CD4-positive, alpha-beta T cell treated with Interleukin-12 subunit alpha and Interleukin-12 subunit beta, for 1 hour (primary cell): ENCODE data around the gene TMEM255A.
A peak's percentile ranks its signal among the peaks of the same experiment; 100 is the strongest.

ENCODE experiments used
- DNase-seq: peaks from one replicate; pipeline ENCODE4 v3.0.0-alpha.2; 2020

The TMEM255A gene

GRCh38 chrX:120306630-120307029 lies 4.6 kb downstream of the TMEM255A start:
- DNase-seq, result no peak

- DNase-seq, result no peak
Observed at GRCh38 chrX:120305531-120306141, 5.6 kb downstream of the TMEM255A start.

GRCh38 chrX:120304256-120304655 lies 7.0 kb downstream of the TMEM255A start:
- no peak for DNase-seq

- DNase-seq, result peak; percentile 70
Observed at GRCh38 chrX:120302434-120302833, 8.8 kb downstream of the TMEM255A start.

GRCh38 chrX:120301960-120302359 lies 9.3 kb downstream of the TMEM255A start:
- no peak for DNase-seq

GRCh38 chrX:120301497-120301896 lies 9.8 kb downstream of the TMEM255A start:
- DNase-seq, result no peak

- DNase-seq, result no peak
Observed at GRCh38 chrX:120299928-120300327, 11.3 kb downstream of the TMEM255A start.

GRCh38 chrX:120297923-120298322 lies 13.3 kb downstream of the TMEM255A start:
- no peak for DNase-seq

GRCh38 chrX:120294651-120295050 lies 16.6 kb downstream of the TMEM255A start:
- DNase-seq, result no peak

- no peak for DNase-seq
Observed at GRCh38 chrX:120293015-120293414, 18.2 kb downstream of the TMEM255A start.

GRCh38 chrX:120291211-120291610 lies 20.1 kb downstream of the TMEM255A start:
- no peak for DNase-seq

- DNase-seq, result no peak
Observed at GRCh38 chrX:120290107-120290506, 21.2 kb downstream of the TMEM255A start.

GRCh38 chrX:120287513-120288112 lies 23.6 kb downstream of the TMEM255A start:
- DNase-seq, result no peak

GRCh38 chrX:120286733-120287512 lies 24.3 kb downstream of the TMEM255A start:
- DNase-seq, result no peak

GRCh38 chrX:120282697-120283096 lies 28.6 kb downstream of the TMEM255A start:
- DNase-seq, result no peak

GRCh38 chrX:120281761-120282160 lies 29.5 kb downstream of the TMEM255A start:
- no peak for DNase-seq

GRCh38 chrX:120281021-120281624 lies 30.1 kb downstream of the TMEM255A start:
- no peak for DNase-seq

GRCh38 chrX:120274958-120275357 lies 36.3 kb downstream of the TMEM255A start:
- DNase-seq, result no peak

- no peak for DNase-seq
Observed at GRCh38 chrX:120274145-120274544, 37.1 kb downstream of the TMEM255A start.

GRCh38 chrX:120271218-120271617 lies 40.0 kb downstream of the TMEM255A start:
- no peak for DNase-seq

GRCh38 chrX:120270567-120270966 lies 40.7 kb downstream of the TMEM255A start:
- no peak for DNase-seq

- DNase-seq, result peak; percentile 33
Observed at GRCh38 chrX:120269373-120270035, 41.8 kb downstream of the TMEM255A start.

- no peak for DNase-seq
Observed at GRCh38 chrX:120264341-120264740, 46.9 kb downstream of the TMEM255A start.
